IPS DF 6.9 (cell line): ENCODE measurements around the gene IVD.

Experiments used
- DNase-seq: peaks from one replicate; pipeline ENCODE4 v3.0.0-alpha.2; 2013; ENCODE audit warnings: low read depth, low spot score
- H3K27ac ChIP-seq: one replicate; pipeline ENCODE4 v1.5.1; 2013; ENCODE audit warnings: low read length, control low read depth
- H3K27me3 ChIP-seq: 2 replicates; pipeline ENCODE4 v1.6.1; 2013; ENCODE audit warnings: mild to moderate bottlenecking, low read length; ENCODE audit not compliant: control insufficient read depth, insufficient read depth
- H3K36me3 ChIP-seq: 2 replicates; pipeline ENCODE4 v1.6.1; 2013; ENCODE audit warnings: low read length; ENCODE audit not compliant: control insufficient read depth, insufficient read depth
- H3K4me1 ChIP-seq: 2 replicates; pipeline ENCODE4 v1.6.1; 2013; ENCODE audit warnings: low read length; ENCODE audit not compliant: control insufficient read depth, insufficient read depth
- H3K4me3 ChIP-seq: 2 replicates; pipeline ENCODE4 v1.5.1; 2013; ENCODE audit warnings: mild to moderate bottlenecking, low read length
- H3K9me3 ChIP-seq: 2 replicates; pipeline ENCODE4 v1.6.1; 2013; ENCODE audit warnings: low read length, inconsistent platforms; ENCODE audit not compliant: control insufficient read depth, insufficient read depth
- WGBS: extraction: QIAGEN DNeasy Blood & Tissue Kit; methylation state at CpG from one replicate; pipeline ENCODE4 v1.1.7; 2013; ENCODE audit warnings: mixed read lengths, missing lambda C conversion rate; ENCODE audit not compliant: insufficient read length, insufficient coverage; 5-methylcytosine and 5-hydroxymethylcytosine counted together

The IVD gene

GRCh38 chr15:40392986-40393948, 12.3 kb upstream of the IVD start:
- no peak overlapping the region for H3K4me3 ChIP-seq
- no peaks in the 10 kb centered on the region for H3K9me3 ChIP-seq
- H3K27ac ChIP-seq = no peak overlapping the region
- no peak for DNase-seq
- H3K27me3 ChIP-seq = no peaks in the 10 kb centered on the region
- H3K4me1 ChIP-seq = no peaks in the 10 kb centered on the region
- WGBS = no CpG with 5 or more reads among the region's 4 CpGs
- peaks cover 11% of the 10 kb centered on the region for H3K36me3 ChIP-seq

GRCh38 chr15:40397688-40398412, 7.7 kb upstream of the IVD start:
- no peaks in the 10 kb centered on the region for H3K4me1 ChIP-seq
- no peak for DNase-seq
- WGBS = no CpG with 5 or more reads among the region's 8 CpGs
- H3K4me3 ChIP-seq = no peak overlapping the region
- no peaks in the 10 kb centered on the region for H3K27me3 ChIP-seq
- no peak overlapping the region for H3K27ac ChIP-seq
- H3K36me3 ChIP-seq = no peaks in the 10 kb centered on the region; the same call in 1 of the 2 replicates
- no peaks in the 10 kb centered on the region for H3K9me3 ChIP-seq

- DNase-seq = no peak
- Histone ChIP-seq H3K36me3 (no peaks in the 10 kb centered on the region; the same call in 1 of the 2 replicates), H3K4me1 (no peaks in the 10 kb centered on the region), H3K9me3 (no peaks in the 10 kb centered on the region), H3K4me3 (no peak overlapping the region), H3K27ac (no peak overlapping the region), H3K27me3 (no peaks in the 10 kb centered on the region)
- WGBS = no CpG with 5 or more reads among the region's 4 CpGs
Measured at GRCh38 chr15:40398413-40398873, 7.2 kb upstream of the IVD start.

GRCh38 chr15:40399370-40399769, 6.2 kb upstream of the IVD start:
- WGBS = no CpG with 5 or more reads among the region's 7 CpGs
- Histone ChIP-seq H3K4me3 (no peak overlapping the region), H3K4me1 (no peaks in the 10 kb centered on the region), H3K27me3 (no peaks in the 10 kb centered on the region), H3K36me3 (no peaks in the 10 kb centered on the region), H3K9me3 (no peaks in the 10 kb centered on the region), H3K27ac (no peak overlapping the region)
- no peak for DNase-seq

- no peak for DNase-seq
- Histone ChIP-seq H3K36me3 (peaks cover 32% of the 10 kb centered on the region), H3K4me3 (no peak overlapping the region), H3K9me3 (no peaks in the 10 kb centered on the region), H3K4me1 (no peaks in the 10 kb centered on the region), H3K27ac (no peak overlapping the region), H3K27me3 (no peaks in the 10 kb centered on the region)
- no CpG with 5 or more reads among the region's 8 CpGs for WGBS
Measured at GRCh38 chr15:40407330-40407990, 1.9 kb downstream of the IVD start.

- Histone ChIP-seq H3K9me3 (no peaks in the 10 kb centered on the region), H3K27me3 (no peaks in the 10 kb centered on the region), H3K4me3 (no peak overlapping the region), H3K27ac (no peak overlapping the region), H3K4me1 (no peaks in the 10 kb centered on the region), H3K36me3 (peaks cover 46% of the 10 kb centered on the region)
- WGBS = no CpG with 5 or more reads among the region's 3 CpGs
- no peak for DNase-seq
Measured at GRCh38 chr15:40409366-40409765, 3.8 kb downstream of the IVD start.

GRCh38 chr15:40410476-40410875, 4.9 kb downstream of the IVD start:
- WGBS = no CpG with 5 or more reads among the region's 11 CpGs
- DNase-seq = no peak
- Histone ChIP-seq H3K4me3 (no peak overlapping the region), H3K9me3 (no peaks in the 10 kb centered on the region), H3K4me1 (no peaks in the 10 kb centered on the region), H3K27me3 (no peaks in the 10 kb centered on the region), H3K27ac (no peak overlapping the region), H3K36me3 (peaks cover 56% of the 10 kb centered on the region)

GRCh38 chr15:40412095-40412759, 6.6 kb downstream of the IVD start:
- no peaks in the 10 kb centered on the region for H3K4me1 ChIP-seq
- H3K27ac ChIP-seq = no peak overlapping the region
- H3K36me3 ChIP-seq = peaks cover 64% of the 10 kb centered on the region
- DNase-seq = no peak
- no peak overlapping the region for H3K4me3 ChIP-seq
- WGBS = no CpG with 5 or more reads among the region's 7 CpGs
- H3K27me3 ChIP-seq = no peaks in the 10 kb centered on the region
- H3K9me3 ChIP-seq = no peaks in the 10 kb centered on the region

- DNase-seq = no peak
- no peak overlapping the region for H3K27ac ChIP-seq
Measured at GRCh38 chr15:40413036-40413435, 7.4 kb downstream of the IVD start.

GRCh38 chr15:40414816-40415215, 9.2 kb downstream of the IVD start:
- no peak for DNase-seq
- peaks cover 59% of the 10 kb centered on the region for H3K36me3 ChIP-seq
- WGBS = no CpG with 5 or more reads among the region's 7 CpGs

More at GRCh38 chr15:40413036-40413435, 7.4 kb downstream of the IVD start:
- Histone ChIP-seq H3K36me3 (peaks cover 63% of the 10 kb centered on the region), H3K9me3 (no peaks in the 10 kb centered on the region), H3K4me1 (no peaks in the 10 kb centered on the region), H3K27me3 (no peaks in the 10 kb centered on the region), H3K4me3 (no peak overlapping the region)
- no CpG with 5 or more reads among the region's 9 CpGs for WGBS

More at GRCh38 chr15:40414816-40415215, 9.2 kb downstream of the IVD start:
- no peak overlapping the region for H3K4me3 ChIP-seq
- no peaks in the 10 kb centered on the region for H3K4me1 ChIP-seq
- no peaks in the 10 kb centered on the region for H3K9me3 ChIP-seq
- H3K27me3 ChIP-seq = no peaks in the 10 kb centered on the region
- H3K27ac ChIP-seq = no peak overlapping the region
